HEK293T (cell line): Measurements from ENCODE around the gene CST1.
"Not testable (repeated sequence)": the region's sequence is repeated elsewhere in the genome, so short reads cannot be mapped to it uniquely, and the experiment has no call there.

Experiments
- CTCF ChIA-PET: fragments of 350-600 bp; formaldehyde crosslinking; extraction: SDS; loops from one replicate; lab custom pipeline; 2021; ENCODE audit warnings: antibody characterized with exemption, inconsistent platforms; lab: Yijun Ruan, JAX
- POLR2A ChIA-PET: fragments of 350-600 bp; formaldehyde crosslinking; extraction: SDS; loops from one replicate; lab custom pipeline; 2020; ENCODE audit warnings: antibody characterized with exemption, inconsistent platforms; lab: Yijun Ruan, JAX
- DNase-seq: peaks from one replicate; pipeline ENCODE4 v3.0.0; 2012; ENCODE audit warnings: mixed read lengths; ENCODE audit errors: extremely low spot score
- ARNT ChIP-seq: fragments of 450-650 bp; IDR thresholded peaks from 2 replicates; pipeline ENCODE4 v1.6.1; 2017; ENCODE audit warnings: mild to moderate bottlenecking
- BHLHE40 ChIP-seq: fragments of 450-650 bp; IDR thresholded peaks from 2 replicates; pipeline ENCODE4 v1.6.1; 2016; ENCODE audit warnings: mild to moderate bottlenecking, moderate library complexity, borderline replicate concordance
- CTBP1 ChIP-seq: fragments of 450-650 bp; IDR thresholded peaks from 2 replicates; pipeline ENCODE4 v1.6.1; 2016; ENCODE audit warnings: borderline replicate concordance
- ELF4 ChIP-seq: fragments of 450-650 bp; IDR thresholded peaks from 2 replicates; pipeline ENCODE4 v1.6.1; 2017; ENCODE audit warnings: antibody characterized with exemption
- FOXA1 ChIP-seq: fragments of 450-650 bp; IDR thresholded peaks from 2 replicates; pipeline ENCODE4 v1.6.1; 2016; ENCODE audit warnings: mild to moderate bottlenecking
- FOXK2 ChIP-seq: fragments of 450-650 bp; IDR thresholded peaks from 2 replicates; pipeline ENCODE4 v1.6.1; 2016; ENCODE audit warnings: mild to moderate bottlenecking
- FOXM1 ChIP-seq: fragments of 450-650 bp; IDR thresholded peaks from 2 replicates; pipeline ENCODE4 v1.6.1; 2017; ENCODE audit warnings: mild to moderate bottlenecking, borderline replicate concordance
- HDGF ChIP-seq: fragments of 450-650 bp; IDR thresholded peaks from 2 replicates; pipeline ENCODE4 v1.6.1; 2017; ENCODE audit warnings: antibody characterized with exemption, borderline replicate concordance
- L3MBTL2 ChIP-seq: fragments of 450-650 bp; conservative IDR thresholded peaks from 2 replicates; pipeline ENCODE4 v1.6.1; 2016; ENCODE audit warnings: mild to moderate bottlenecking
- LEF1 ChIP-seq: fragments of 450-650 bp; IDR thresholded peaks from 2 replicates; pipeline ENCODE4 v1.6.1; 2017; ENCODE audit warnings: mild to moderate bottlenecking, borderline replicate concordance
- NFRKB ChIP-seq: fragments of 450-650 bp; IDR thresholded peaks from 2 replicates; pipeline ENCODE4 v1.6.1; 2016; ENCODE audit warnings: mild to moderate bottlenecking, moderate library complexity
- PKNOX1 ChIP-seq: fragments of 450-650 bp; IDR thresholded peaks from 2 replicates; pipeline ENCODE4 v1.6.1; 2016
- SP1 ChIP-seq: fragments of 450-650 bp; IDR thresholded peaks from 2 replicates; pipeline ENCODE4 v1.6.1; 2017
- SUZ12 ChIP-seq: fragments of 450-650 bp; IDR thresholded peaks from 2 replicates; pipeline ENCODE4 v1.6.1; 2016; ENCODE audit warnings: mild to moderate bottlenecking
- TARDBP ChIP-seq: fragments of 450-650 bp; IDR thresholded peaks from 2 replicates; pipeline ENCODE4 v1.6.1; 2016
- ZNF384 ChIP-seq: fragments of 450-650 bp; IDR thresholded peaks from 2 replicates; pipeline ENCODE4 v1.6.1; 2016

The CST1 gene

GRCh38 chr20:23782366-23782983 is 31.7 kb upstream of the CST1 start:
- ChIA-PET CTCF (interaction anchor here (0.7 kb wide), 1 partner anchor 76 kb away, joined by 3 read pairs; no protein-coding TSS in a partner anchor), POLR2A (no interaction called here)
- DNase-seq = peak; percentile 32
- TF ChIP-seq BHLHE40 = no peak
- TF ChIP-seq ZNF384 = no peak
- no peak for TF ChIP-seq L3MBTL2
- no peak for TF ChIP-seq FOXA1
- TF ChIP-seq SP1 = no peak
- TF ChIP-seq FOXM1 = no peak
- TF ChIP-seq CTBP1 = no peak
- no peak for TF ChIP-seq HDGF
- TF ChIP-seq PKNOX1 = no peak
- no peak for TF ChIP-seq ELF4
- TF ChIP-seq ARNT = no peak
- no peak for TF ChIP-seq SUZ12
- no peak for TF ChIP-seq TARDBP

GRCh38 chr20:23778676-23779075 is 27.9 kb upstream of the CST1 start:
- DNase-seq, CTCF ChIA-PET, POLR2A ChIA-PET: not testable (repeated sequence)

- DNase-seq, POLR2A ChIA-PET: not testable (repeated sequence)
- CTCF ChIA-PET = interaction anchor here (0.6 kb wide), 1 partner anchor 90 kb away, joined by 3 read pairs; no protein-coding TSS in a partner anchor
Measured at GRCh38 chr20:23777380-23777779, 26.6 kb upstream of the CST1 start.

GRCh38 chr20:23776067-23776771 is 25.5 kb upstream of the CST1 start:
- ChIA-PET POLR2A (no interaction called here), CTCF (no interaction called here)
- TF ChIP-seq FOXM1 = no peak
- no peak for TF ChIP-seq ZNF384
- TF ChIP-seq FOXK2 = no peak
- TF ChIP-seq NFRKB = no peak
- TF ChIP-seq TARDBP = no peak
- no peak for TF ChIP-seq PKNOX1
- no peak for DNase-seq

- DNase-seq = no peak
- TF ChIP-seq CTBP1 (no peak), FOXA1 (no peak), LEF1 (no peak), BHLHE40 (no peak), ARNT (no peak), SUZ12 (no peak), FOXM1 (no peak), TARDBP (no peak), HDGF (no peak), SP1 (no peak), L3MBTL2 (no peak), ELF4 (no peak)
- CTCF ChIA-PET = no interaction called here
- POLR2A ChIA-PET = no interaction called here
Measured at GRCh38 chr20:23774081-23774480, 23.3 kb upstream of the CST1 start.

GRCh38 chr20:23773579-23773978 is 22.8 kb upstream of the CST1 start:
- ChIA-PET POLR2A (no interaction called here), CTCF (no interaction called here)
- TF ChIP-seq ARNT (no peak), ZNF384 (no peak), L3MBTL2 (no peak), LEF1 (no peak), BHLHE40 (no peak), NFRKB (no peak), FOXK2 (no peak), FOXM1 (no peak), PKNOX1 (no peak), FOXA1 (no peak), TARDBP (no peak), SP1 (no peak), SUZ12 (no peak), ELF4 (no peak), CTBP1 (no peak), HDGF (no peak)
- no peak for DNase-seq

GRCh38 chr20:23773127-23773526 is 22.4 kb upstream of the CST1 start:
- ChIA-PET POLR2A (no interaction called here), CTCF (no interaction called here)
- no peak for DNase-seq
- TF ChIP-seq FOXA1 (no peak), SUZ12 (no peak), ZNF384 (no peak), ELF4 (no peak), FOXM1 (no peak), LEF1 (no peak), HDGF (no peak), SP1 (no peak), NFRKB (no peak), FOXK2 (no peak), PKNOX1 (no peak), BHLHE40 (no peak), L3MBTL2 (no peak), TARDBP (no peak), CTBP1 (no peak), ARNT (no peak)
